KMS-11 (cell line): ENCODE data around the gene TCHP.
"Not testable (repeated sequence)": the region's sequence is repeated elsewhere in the genome, so short reads cannot be mapped to it uniquely, and the experiment has no call there.

Experiments used
- H2AFZ ChIP-seq: fragments of 200-600 bp; sonication (generic); 2 replicates; pipeline ENCODE4 v1.6.1; 2016; ENCODE audit warnings: antibody characterized with exemption, mixed run types, low read depth
- H3K27ac ChIP-seq: fragments of 200-600 bp; sonication (generic); 2 replicates; pipeline ENCODE4 v1.6.1; 2016; ENCODE audit warnings: mild to moderate bottlenecking, mixed run types
- H3K27me3 ChIP-seq: fragments of 200-600 bp; sonication (generic); 2 replicates; pipeline ENCODE4 v1.6.1; 2017; ENCODE audit warnings: mild to moderate bottlenecking, low read depth, mixed run types, moderate library complexity; ENCODE audit not compliant: insufficient read depth
- H3K36me3 ChIP-seq: fragments of 200-600 bp; sonication (generic); 2 replicates; pipeline ENCODE4 v1.6.1; 2017; ENCODE audit warnings: mild to moderate bottlenecking, mixed run types; ENCODE audit not compliant: insufficient read depth
- H3K4me1 ChIP-seq: fragments of 200-600 bp; sonication (generic); 2 replicates; pipeline ENCODE4 v1.6.1; 2016; ENCODE audit warnings: mild to moderate bottlenecking, low read depth, mixed run types; ENCODE audit not compliant: poor library complexity, severe bottlenecking
- H3K4me2 ChIP-seq: fragments of 200-600 bp; sonication (generic); 2 replicates; pipeline ENCODE4 v1.7.0; 2016; ENCODE audit warnings: mild to moderate bottlenecking, mixed run types
- H3K4me3 ChIP-seq: fragments of 200-600 bp; sonication (generic); IDR thresholded peaks from 2 replicates; pipeline ENCODE4 v1.6.1; 2017; ENCODE audit warnings: low read depth, low read length, mixed read lengths; ENCODE audit not compliant: insufficient read depth
- H3K79me2 ChIP-seq: fragments of 200-600 bp; sonication (generic); 2 replicates; pipeline ENCODE4 v1.6.1; 2016; ENCODE audit warnings: low read depth, mixed run types; ENCODE audit not compliant: insufficient read depth
- H3K9ac ChIP-seq: fragments of 200-600 bp; sonication (generic); 2 replicates; pipeline ENCODE4 v1.6.1; 2016; ENCODE audit warnings: mild to moderate bottlenecking, mixed run types
- H4K20me1 ChIP-seq: fragments of 200-600 bp; sonication (generic); 2 replicates; pipeline ENCODE4 v1.6.1; 2016; ENCODE audit warnings: mild to moderate bottlenecking, mixed run types; ENCODE audit not compliant: insufficient read depth
- TF ChIP-seq, protein P1 (sequence below): fragments of 200-600 bp; sonication (generic); conservative IDR thresholded peaks from 2 replicates; pipeline ENCODE4 v1.6.1; 2017; ENCODE audit warnings: low read depth, mild to moderate bottlenecking, antibody characterized with exemption, low read length, moderate library complexity, mixed read lengths

Gene TCHP, protein sequence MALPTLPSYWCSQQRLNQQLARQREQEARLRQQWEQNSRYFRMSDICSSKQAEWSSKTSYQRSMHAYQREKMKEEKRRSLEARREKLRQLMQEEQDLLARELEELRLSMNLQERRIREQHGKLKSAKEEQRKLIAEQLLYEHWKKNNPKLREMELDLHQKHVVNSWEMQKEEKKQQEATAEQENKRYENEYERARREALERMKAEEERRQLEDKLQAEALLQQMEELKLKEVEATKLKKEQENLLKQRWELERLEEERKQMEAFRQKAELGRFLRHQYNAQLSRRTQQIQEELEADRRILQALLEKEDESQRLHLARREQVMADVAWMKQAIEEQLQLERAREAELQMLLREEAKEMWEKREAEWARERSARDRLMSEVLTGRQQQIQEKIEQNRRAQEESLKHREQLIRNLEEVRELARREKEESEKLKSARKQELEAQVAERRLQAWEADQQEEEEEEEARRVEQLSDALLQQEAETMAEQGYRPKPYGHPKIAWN

DNA sequence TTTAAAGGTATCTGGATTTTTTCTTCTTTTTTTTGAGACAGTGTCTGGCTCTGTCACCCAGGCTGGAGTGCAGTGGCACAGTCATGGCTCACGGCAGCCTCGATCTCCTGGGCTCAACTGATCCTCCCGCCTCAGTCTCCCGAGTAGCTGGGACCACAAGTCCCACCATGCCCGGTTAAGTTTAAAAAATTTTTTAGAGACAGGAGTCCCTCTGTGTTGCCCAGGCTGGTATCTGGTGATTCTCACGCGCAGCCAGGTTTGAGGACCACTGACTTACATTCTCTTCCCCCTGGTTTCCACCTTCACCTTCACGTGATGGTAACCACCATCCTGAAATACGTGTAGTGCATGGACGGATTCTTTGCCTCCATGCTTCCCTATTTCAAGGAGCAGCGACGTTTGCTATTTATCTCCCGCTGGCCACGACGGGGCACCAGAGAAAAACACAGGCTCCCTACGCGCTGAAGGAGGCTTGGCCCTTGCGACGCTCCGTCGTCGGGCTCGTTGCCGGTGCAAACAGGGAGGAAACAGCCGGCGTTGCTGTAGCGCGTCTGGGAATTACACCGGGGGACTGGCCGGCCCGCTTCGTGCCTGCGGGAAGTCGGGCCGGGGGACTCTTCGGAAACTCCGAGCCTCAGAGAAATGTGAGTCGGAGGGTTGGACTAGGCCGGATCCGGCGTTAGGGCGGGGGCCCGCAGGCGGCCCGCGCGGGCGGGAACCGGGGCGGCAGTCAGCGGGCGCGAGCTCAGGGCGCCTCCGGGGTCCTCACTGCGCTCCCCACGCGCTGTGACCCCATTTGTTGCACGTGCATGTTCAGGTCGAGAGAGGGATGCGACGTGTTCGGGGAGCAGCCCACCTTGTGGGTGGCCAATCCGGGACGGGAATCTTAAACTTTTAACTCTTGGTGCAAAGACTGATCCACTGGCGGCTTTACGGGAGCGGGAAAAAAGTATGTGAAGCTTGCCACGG, at the start of gene TCHP:
Gene TCHP (plus strand): TSS at position 492 of the 969 bp plus-strand sequence. CDS start 2,753 bp downstream, outside the sequence.
- H2AFZ ChIP-seq, result peak within 1 kb of the TSS; percentile 88
- H3K9ac ChIP-seq, result peak within 1 kb of the TSS; percentile 87
- TF ChIP-seq, protein P1, sequence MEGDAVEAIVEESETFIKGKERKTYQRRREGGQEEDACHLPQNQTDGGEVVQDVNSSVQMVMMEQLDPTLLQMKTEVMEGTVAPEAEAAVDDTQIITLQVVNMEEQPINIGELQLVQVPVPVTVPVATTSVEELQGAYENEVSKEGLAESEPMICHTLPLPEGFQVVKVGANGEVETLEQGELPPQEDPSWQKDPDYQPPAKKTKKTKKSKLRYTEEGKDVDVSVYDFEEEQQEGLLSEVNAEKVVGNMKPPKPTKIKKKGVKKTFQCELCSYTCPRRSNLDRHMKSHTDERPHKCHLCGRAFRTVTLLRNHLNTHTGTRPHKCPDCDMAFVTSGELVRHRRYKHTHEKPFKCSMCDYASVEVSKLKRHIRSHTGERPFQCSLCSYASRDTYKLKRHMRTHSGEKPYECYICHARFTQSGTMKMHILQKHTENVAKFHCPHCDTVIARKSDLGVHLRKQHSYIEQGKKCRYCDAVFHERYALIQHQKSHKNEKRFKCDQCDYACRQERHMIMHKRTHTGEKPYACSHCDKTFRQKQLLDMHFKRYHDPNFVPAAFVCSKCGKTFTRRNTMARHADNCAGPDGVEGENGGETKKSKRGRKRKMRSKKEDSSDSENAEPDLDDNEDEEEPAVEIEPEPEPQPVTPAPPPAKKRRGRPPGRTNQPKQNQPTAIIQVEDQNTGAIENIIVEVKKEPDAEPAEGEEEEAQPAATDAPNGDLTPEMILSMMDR, result no peak
- no peak within 1 kb of the TSS for H3K4me3 ChIP-seq
- peak within 1 kb of the TSS; percentile 73 for H3K4me2 ChIP-seq
- H3K27me3 ChIP-seq, result no peaks in the 10 kb centered on the region
- H3K27ac ChIP-seq, result peak within 1 kb of the TSS; percentile 68
- no peaks in the 10 kb centered on the region for H4K20me1 ChIP-seq
- peaks cover 22% of the 10 kb centered on the region; the same call in 1 of the 2 replicates for H3K79me2 ChIP-seq
- no peaks in the 10 kb centered on the region for H3K36me3 ChIP-seq
- peaks cover 13% of the 10 kb centered on the region for H3K4me1 ChIP-seq

DNA sequence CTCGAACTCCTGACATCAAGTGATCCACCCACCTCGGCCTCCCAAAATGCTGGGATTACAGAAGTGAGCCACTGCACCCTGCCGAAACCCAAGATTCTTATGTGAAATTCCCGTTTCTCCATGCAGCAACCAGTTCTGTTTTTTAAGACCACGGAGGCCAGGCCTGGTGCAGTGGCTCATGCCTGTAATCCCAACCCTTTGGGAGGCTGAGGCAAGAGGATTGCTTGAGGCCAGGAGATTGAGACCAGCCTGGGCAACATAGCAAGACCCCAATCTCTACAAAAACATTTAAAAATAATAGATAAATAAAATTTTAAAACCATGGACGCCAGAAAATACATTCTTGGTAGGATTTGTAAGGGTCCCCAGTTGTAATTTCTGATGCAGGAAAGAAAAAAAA, 49.6 kb upstream of the TCHP start:
- not testable (repeated sequence) for H3K9ac ChIP-seq, H3K4me3 ChIP-seq, H3K36me3 ChIP-seq, H2AFZ ChIP-seq, H4K20me1 ChIP-seq, H3K27ac ChIP-seq, H3K27me3 ChIP-seq, H3K4me1 ChIP-seq, H3K79me2 ChIP-seq, H3K4me2 ChIP-seq

DNA sequence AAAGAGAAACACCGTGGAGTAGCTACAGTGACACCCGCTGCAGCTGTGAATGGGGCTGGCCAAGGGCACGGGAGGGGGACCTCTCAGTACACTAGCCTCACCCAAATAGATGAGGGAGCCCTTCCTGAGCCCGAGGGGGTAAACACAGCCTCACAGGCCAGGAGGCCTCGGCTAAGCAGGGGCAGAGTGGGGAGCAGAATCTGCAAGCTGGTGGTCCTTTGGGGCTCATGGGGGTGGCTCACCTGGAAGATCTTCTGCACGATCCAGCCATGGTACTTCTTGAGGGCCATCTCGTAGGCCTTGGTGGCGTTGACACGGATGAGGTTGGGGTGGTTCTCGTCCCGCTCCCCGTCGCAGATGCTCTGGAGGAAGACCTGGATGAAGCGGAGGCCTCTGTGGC, 44.7 kb upstream of the TCHP start:
- H3K36me3 ChIP-seq, result no peaks in the 10 kb centered on the region
- H3K27ac ChIP-seq, result no peak overlapping the region
- no peak overlapping the region for H3K9ac ChIP-seq
- no peak overlapping the region for H3K4me2 ChIP-seq
- no peak overlapping the region for H3K4me3 ChIP-seq
- H3K27me3 ChIP-seq, result no peaks in the 10 kb centered on the region
- H3K4me1 ChIP-seq, result peaks cover 6% of the 10 kb centered on the region
- no peak overlapping the region for H2AFZ ChIP-seq
- H3K79me2 ChIP-seq, result no peaks in the 10 kb centered on the region
- TF ChIP-seq, protein P1, result no peak
- H4K20me1 ChIP-seq, result no peaks in the 10 kb centered on the region

DNA sequence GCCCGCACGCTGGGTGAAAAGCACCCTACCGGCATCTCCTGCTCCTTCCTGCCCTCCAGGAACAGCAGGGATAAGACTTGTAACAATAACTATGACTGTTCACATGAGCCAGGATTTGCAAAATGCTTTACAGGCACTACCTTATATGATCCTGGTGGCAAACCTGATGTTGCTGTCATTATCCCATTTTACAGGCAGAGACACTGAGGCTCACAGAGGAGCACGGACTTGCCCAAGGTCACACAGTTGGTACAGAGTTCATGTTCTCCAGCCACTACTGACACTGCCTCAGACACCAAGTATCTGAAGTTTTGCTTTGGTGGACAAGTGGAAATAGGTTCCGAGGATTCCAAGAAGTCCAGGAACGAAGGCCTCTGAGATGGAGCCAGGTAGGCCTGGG, 42.4 kb upstream of the TCHP start:
- Histone ChIP-seq H3K36me3 (no peaks in the 10 kb centered on the region), H3K4me3 (no peak overlapping the region), H3K27me3 (no peaks in the 10 kb centered on the region), H3K4me2 (no peak overlapping the region), H3K27ac (no peak overlapping the region), H4K20me1 (no peaks in the 10 kb centered on the region), H2AFZ (no peak overlapping the region), H3K79me2 (no peaks in the 10 kb centered on the region), H3K9ac (no peak overlapping the region), H3K4me1 (peaks cover 6% of the 10 kb centered on the region)
- TF ChIP-seq, protein P1, result no peak
